ENCODE measurements around the gene GREB1. TPM values are rescaled to one million over a fixed set of nuclear protein-coding genes. Genes with fewer than 3 reads are reported as not detected.

GREB1 gene
- total RNA-seq, 1 donor from 2014 or later = 11.4 TPM

- intact Hi-C loops (cut with DNase I) = no loop called here
- ATAC-seq (no peak), DNase-seq (ENCODE audit: missing footprints) (no peak)
These were observed 18.4 kb downstream of the GREB1 start for GRCh38 chr2:11552260-11552638.

GRCh38 chr2:11553661-11554398 is 20.0 kb downstream of the GREB1 start:
- DNase-seq (ENCODE audit: missing footprints) (no peak), ATAC-seq (no peak)
- intact Hi-C loops (cut with DNase I) = no loop called here

GRCh38 chr2:11554399-11554716 is 20.5 kb downstream of the GREB1 start:
- DNase-seq (ENCODE audit: missing footprints) = no peak
- ATAC-seq = no peak
- intact Hi-C loops (cut with DNase I) = no loop called here

- intact Hi-C loops (cut with DNase I) = loop anchor here (5.0 kb wide), 1 partner anchor 59 kb away; no protein-coding TSS in a partner anchor
- ATAC-seq (no peak), DNase-seq (ENCODE audit: missing footprints) (no peak)
These were observed 22.4 kb downstream of the GREB1 start for GRCh38 chr2:11556101-11556806.

- no peak for DNase-seq (ENCODE audit: missing footprints)
- peak; percentile 86 for ATAC-seq
- intact Hi-C loops (cut with DNase I) = loop anchor here (2.0 to 5.0 kb wide), 2 partner anchors 18 to 61 kb away; no protein-coding TSS in a partner anchor
These were observed 24.5 kb downstream of the GREB1 start for GRCh38 chr2:11558214-11558886.

GRCh38 chr2:11559066-11559785 is 25.4 kb downstream of the GREB1 start:
- DNase-seq (ENCODE audit: missing footprints) (no peak), ATAC-seq (no peak)
- intact Hi-C loops (cut with DNase I) = loop anchor here (2.0 to 5.0 kb wide), 2 partner anchors 18 to 62 kb away; no protein-coding TSS in a partner anchor

- DNase-seq (ENCODE audit: missing footprints) (no peak), ATAC-seq (no peak)
- intact Hi-C loops (cut with DNase I) = loop anchor here (2.0 to 5.0 kb wide), 2 partner anchors 19 to 62 kb away; no protein-coding TSS in a partner anchor
These were observed 25.9 kb downstream of the GREB1 start for GRCh38 chr2:11559786-11560155.

- DNase-seq (ENCODE audit: missing footprints) = no peak
- ATAC-seq = no peak
- intact Hi-C loops (cut with DNase I) = no loop called here
These were observed 27.0 kb downstream of the GREB1 start for GRCh38 chr2:11560806-11561205.

GRCh38 chr2:11562011-11562410 is 28.2 kb downstream of the GREB1 start:
- ATAC-seq (no peak), DNase-seq (ENCODE audit: missing footprints) (no peak)
- intact Hi-C loops (cut with DNase I) = no loop called here

GRCh38 chr2:11562476-11562875 is 28.6 kb downstream of the GREB1 start:
- intact Hi-C loops (cut with DNase I) = no loop called here
- no peak for DNase-seq (ENCODE audit: missing footprints)
- no peak for ATAC-seq

- DNase-seq (ENCODE audit: missing footprints) = no peak
- no peak for ATAC-seq
- intact Hi-C loops (cut with DNase I) = no loop called here
These were observed 30.2 kb downstream of the GREB1 start for GRCh38 chr2:11563784-11564666.

GRCh38 chr2:11564816-11565567 is 31.1 kb downstream of the GREB1 start:
- intact Hi-C loops (cut with DNase I) = no loop called here
- no peak for ATAC-seq
- no peak for DNase-seq (ENCODE audit: missing footprints)

GRCh38 chr2:11566383-11566782 is 32.5 kb downstream of the GREB1 start:
- DNase-seq (ENCODE audit: missing footprints) (no peak), ATAC-seq (no peak)
- intact Hi-C loops (cut with DNase I) = no loop called here

- no peak for ATAC-seq
- no peak for DNase-seq (ENCODE audit: missing footprints)
- intact Hi-C loops (cut with DNase I) = no loop called here
These were observed 33.8 kb downstream of the GREB1 start for GRCh38 chr2:11567631-11568031.

GRCh38 chr2:11568436-11568835 is 34.6 kb downstream of the GREB1 start:
- intact Hi-C loops (cut with DNase I) = no loop called here
- no peak for DNase-seq (ENCODE audit: missing footprints)

GRCh38 chr2:11569636-11570035 is 35.8 kb downstream of the GREB1 start:
- ATAC-seq = no peak
- intact Hi-C loops (cut with DNase I) = no loop called here
- no peak for DNase-seq (ENCODE audit: missing footprints)

More at GRCh38 chr2:11568436-11568835, 34.6 kb downstream of the GREB1 start:
- ATAC-seq = no peak

- DNase-seq (ENCODE audit: missing footprints) = no peak
- intact Hi-C loops (cut with DNase I) = no loop called here
- peak; percentile 30 for ATAC-seq
These were observed 37.3 kb downstream of the GREB1 start for GRCh38 chr2:11571170-11571569.

GRCh38 chr2:11572996-11573395 is 39.2 kb downstream of the GREB1 start:
- DNase-seq (ENCODE audit: missing footprints) (peak; percentile 23), ATAC-seq (no peak)
- intact Hi-C loops (cut with DNase I) = no loop called here

Data from Right ventricle myocardium inferior (tissue), 1 donor.